IMR-90 (cell line): ENCODE data around the gene SP8. TPM values are rescaled to one million over a fixed set of nuclear protein-coding genes. Genes with fewer than 3 reads are reported as not detected.

Experiments used
- ATAC-seq: fragments of 200-7000 bp; cut with Tn5 transposase; 2 replicates; pipeline ENCODE4 v1.9.1; 2020; ENCODE audit warnings: low read depth, mild to moderate bottlenecking, moderate library complexity
- BruUV-seq: library from RNA; stranded (reverse); fragments of 400-500 nt; replicated peaks from 2 replicates; lab custom pipeline; 2021; lab: Mats Ljungman, UMichigan
- CTCF ChIA-PET: fragments of 300-600 bp; formaldehyde crosslinking; extraction: SDS; loops from one replicate; lab custom pipeline; 2021; ENCODE audit warnings: antibody characterized with exemption; lab: Yijun Ruan, JAX
- POLR2A ChIA-PET: fragments of 300-600 bp; sonication (Branson Sonifier 250); formaldehyde crosslinking; loops from one replicate; lab custom pipeline; 2022; ENCODE audit warnings: antibody characterized with exemption; ENCODE audit not compliant: unreplicated experiment; lab: Charles Lee
- DNase-seq: peaks from one replicate; pipeline ENCODE4 v3.0.0; 2013
- H2AFZ ChIP-seq: replicated peaks from 2 replicates; pipeline ENCODE3; 2013; ENCODE audit warnings: low read length, mild to moderate bottlenecking; ENCODE audit not compliant: poor library complexity
- H2AK5ac ChIP-seq: 2 replicates; pipeline ENCODE4 v1.6.1; 2013; ENCODE audit warnings: low read depth, low read length, inconsistent platforms
- H2AK9ac ChIP-seq: replicated peaks from 2 replicates; pipeline ENCODE3; 2013; ENCODE audit warnings: mild to moderate bottlenecking, low read depth, low read length, moderate library complexity; ENCODE audit not compliant: poor library complexity
- H2BK120ac ChIP-seq: 2 replicates; pipeline ENCODE4 v1.6.1; 2013; ENCODE audit warnings: low read depth, low read length, inconsistent platforms
- H2BK15ac ChIP-seq: 3 replicates; pipeline ENCODE4 v1.6.1; 2013; ENCODE audit warnings: low read depth, low read length, inconsistent platforms
- H2BK20ac ChIP-seq: 2 replicates; pipeline ENCODE4 v1.6.1; 2013; ENCODE audit warnings: low read depth, mild to moderate bottlenecking, inconsistent platforms, low read length, moderate library complexity
- H2BK5ac ChIP-seq: 2 replicates; pipeline ENCODE4 v1.6.1; 2013; ENCODE audit warnings: mild to moderate bottlenecking, low read depth, low read length, inconsistent platforms; ENCODE audit not compliant: poor library complexity, severe bottlenecking
- H3K14ac ChIP-seq: replicated peaks from 2 replicates; pipeline ENCODE4 v1.6.1; 2013; ENCODE audit warnings: low read depth, low read length, inconsistent platforms
- H3K18ac ChIP-seq: 2 replicates; pipeline ENCODE4 v1.6.1; 2013; ENCODE audit warnings: low read depth, low read length, control low read depth
- H3K23ac ChIP-seq: 2 replicates; pipeline ENCODE4 v1.6.1; 2013; ENCODE audit warnings: low read depth, low read length, inconsistent platforms
- H3K27ac ChIP-seq: 2 replicates; pipeline ENCODE4 v1.5.1; 2013; ENCODE audit warnings: mild to moderate bottlenecking, control low read depth, low read length; ENCODE audit not compliant: insufficient read depth
- H3K27me3 ChIP-seq: 2 replicates; pipeline ENCODE4 v1.6.1; 2013; ENCODE audit warnings: low read length; ENCODE audit not compliant: control insufficient read depth, insufficient read depth
- H3K36me3 ChIP-seq: 2 replicates; pipeline ENCODE4 v1.6.1; 2013; ENCODE audit warnings: low read length, mixed read lengths; ENCODE audit not compliant: control insufficient read depth, insufficient read depth
- H3K4ac ChIP-seq: 2 replicates; pipeline ENCODE4 v1.6.1; 2013; ENCODE audit warnings: low read depth, low read length, inconsistent platforms
- H3K4me1 ChIP-seq: 2 replicates; pipeline ENCODE4 v1.6.1; 2013; ENCODE audit warnings: low read length, mixed read lengths; ENCODE audit not compliant: control insufficient read depth, insufficient read depth
- H3K4me2 ChIP-seq: 2 replicates; pipeline ENCODE4 v1.6.1; 2013; ENCODE audit warnings: low read depth, mild to moderate bottlenecking, control low read depth, low read length, moderate library complexity
- H3K4me3 ChIP-seq: 2 replicates; pipeline ENCODE4 v1.5.1; 2013; ENCODE audit warnings: low read depth, mild to moderate bottlenecking, control low read depth, low read length, moderate library complexity; ENCODE audit not compliant: insufficient read depth
- H3K56ac ChIP-seq: 2 replicates; pipeline ENCODE4 v1.6.1; 2013; ENCODE audit warnings: low read length, inconsistent platforms; ENCODE audit not compliant: insufficient read depth; ENCODE audit errors: extremely low read depth
- H3K79me1 ChIP-seq, 2 experiments: 2 replicates each; pipeline ENCODE4 v1.6.1; 2013; ENCODE audit warnings: low read length in 2 of 2, inconsistent platforms in 1 of 2, low read depth in 1 of 2
- H3K9ac ChIP-seq: 2 replicates; pipeline ENCODE4 v1.6.1; 2013; ENCODE audit warnings: low read depth, low read length, control low read depth
- H3K9me1 ChIP-seq: 2 replicates; pipeline ENCODE4 v1.6.1; 2013; ENCODE audit warnings: low read length, inconsistent platforms; ENCODE audit not compliant: insufficient read depth
- H3K9me3 ChIP-seq: 2 replicates; pipeline ENCODE4 v1.6.1; 2013; ENCODE audit warnings: low read length; ENCODE audit not compliant: control insufficient read depth, insufficient read depth
- H4K20me1 ChIP-seq: 2 replicates; pipeline ENCODE4 v1.6.1; 2013; ENCODE audit warnings: low read length, inconsistent platforms; ENCODE audit not compliant: insufficient read depth
- H4K5ac ChIP-seq: 2 replicates; pipeline ENCODE4 v1.6.1; 2013; ENCODE audit warnings: mild to moderate bottlenecking, low read depth, low read length, control low read depth
- H4K8ac ChIP-seq, 2 experiments: 2 replicates each; pipeline ENCODE4 v1.6.1; 2013; ENCODE audit warnings: low read depth in 2 of 2, low read length in 2 of 2, control low read depth in 1 of 2, inconsistent platforms in 1 of 2
- H4K91ac ChIP-seq: 2 replicates; pipeline ENCODE4 v1.6.1; 2013; ENCODE audit warnings: low read depth, low read length, inconsistent platforms; ENCODE audit not compliant: insufficient read depth
- CHD1 ChIP-seq: IDR thresholded peaks from 2 replicates; pipeline ENCODE4 v1.6.1; 2012; ENCODE audit warnings: low read depth, low read length, improper control_type of control experiment
- FOS ChIP-seq: fragments of 150-350 bp; IDR thresholded peaks from 2 replicates; pipeline ENCODE4 v1.6.1; 2016; ENCODE audit warnings: low read depth, low read length
- MXI1 ChIP-seq: IDR thresholded peaks from 2 replicates; pipeline ENCODE4 v1.6.1; 2012; ENCODE audit warnings: low read depth, mild to moderate bottlenecking, low read length, moderate library complexity, borderline replicate concordance
- NFE2L2 ChIP-seq: fragments of 150-350 bp; IDR thresholded peaks from 2 replicates; pipeline ENCODE4 v1.6.1; 2016; ENCODE audit warnings: low read depth, mild to moderate bottlenecking, low read length
- POLR2A ChIP-seq: IDR thresholded peaks from 2 replicates; pipeline ENCODE4 v1.6.1; 2012; ENCODE audit warnings: mild to moderate bottlenecking, low read depth, low read length
- RAD21 ChIP-seq: IDR thresholded peaks from 2 replicates; pipeline ENCODE4 v1.6.1; 2012; ENCODE audit warnings: low read length, improper control_type of control experiment
- RCOR1 ChIP-seq: IDR thresholded peaks from 2 replicates; pipeline ENCODE4 v1.6.1; 2012; ENCODE audit warnings: mild to moderate bottlenecking, low read length, improper control_type of control experiment; ENCODE audit not compliant: insufficient replicate concordance
- RFX5 ChIP-seq: IDR thresholded peaks from 2 replicates; pipeline ENCODE4 v1.8.0; 2012; ENCODE audit warnings: low read depth, mild to moderate bottlenecking, low read length, moderate library complexity
- SMC3 ChIP-seq: fragments of 150-350 bp; IDR thresholded peaks from 2 replicates; pipeline ENCODE4 v1.6.1; 2016; ENCODE audit warnings: low read depth, mild to moderate bottlenecking, antibody characterized with exemption, low read length, moderate library complexity
- WGBS, 2 experiments: methylation state at CpG; one replicate each; pipeline versions ENCODE4 v1.1.5 to v1.1.7; 2013; ENCODE audit warnings: missing lambda C conversion rate in 2 of 2; ENCODE audit not compliant: insufficient read length in 1 of 2; ENCODE audit errors: extremely low coverage in 2 of 2; 5-methylcytosine and 5-hydroxymethylcytosine counted together
- dilution Hi-C: fragments of 300-500 bp; cut with HindIII; formaldehyde crosslinking; loops from one replicate; pipeline ENCODE4 v1.14.3; 2018; ENCODE audit warnings: low sequenced_read_pairs; ENCODE audit not compliant: unreplicated experiment
- in situ Hi-C: fragments of 300-500 bp; cut with MboI; formaldehyde crosslinking; loops from 3 replicates; pipeline ENCODE4 v1.14.3; 2019; ENCODE audit warnings: low sequenced_read_pairs, inconsistent platforms, mixed read lengths
- intact Hi-C: fragments of 100-400 bp; cut with micrococcal nuclease; formaldehyde crosslinking; loops from 2 replicates; pipeline ENCODE4 v1.10.0; 2022
- polyA plus RNA-seq, 3 experiments: library from polyadenylated mRNA; depleted of rRNA; stranded (reverse); fragments of >200 nt; gene quantifications; 2 replicates each; pipeline ENCODE4 v1.2.3, GENCODE V29; 2012; ENCODE audit warnings: low replicate concordance in 1 of 3
- total RNA-seq: library from RNA; depleted of rRNA; stranded (reverse); fragments of >200 nt; gene quantifications from 2 replicates; pipeline ENCODE4 v1.2.3, GENCODE V29; 2012
- TF ChIP-seq, protein P1 (sequence below): fragments of 150-350 bp; IDR thresholded peaks from 2 replicates; pipeline ENCODE4 v1.6.1; 2017; ENCODE audit warnings: mild to moderate bottlenecking, antibody characterized with exemption, low read length, low read depth
- TF ChIP-seq, protein P2 (sequence below): conservative IDR thresholded peaks from 2 replicates; pipeline ENCODE4 v1.5.1; 2012; ENCODE audit warnings: mild to moderate bottlenecking, low read depth, low read length, improper control_type of control experiment

SP8 gene
- total and polyA plus RNA-seq, 2 of the 4 experiments (the other 2 are of a cell fraction) = not detected

DNA sequence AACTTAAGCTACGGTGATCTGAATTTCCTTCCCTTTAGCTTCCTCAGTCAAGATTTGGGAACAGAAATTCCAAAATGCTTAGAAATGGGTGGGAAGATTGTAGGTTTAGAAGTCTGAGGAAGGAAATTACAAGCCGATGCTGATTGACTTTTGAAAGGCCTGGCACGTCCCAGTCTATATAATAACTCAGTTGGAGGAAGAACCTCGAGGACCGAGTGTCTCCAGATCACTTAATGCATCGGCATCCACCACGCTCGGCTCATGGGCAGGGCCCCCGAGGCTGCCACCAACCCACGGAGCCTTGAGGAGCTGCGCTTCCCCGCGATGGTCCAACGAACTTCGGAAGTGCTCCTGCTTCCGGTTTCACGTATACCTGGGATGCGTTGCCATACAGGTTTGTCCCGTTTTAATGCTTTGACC is 10.4 kb upstream of the SP8 start:
- Histone ChIP-seq H3K4me3 (no peak overlapping the region), H3K9me3 (0 out of 2 replicates have a peak, but pooled peaks cover 2% of the 10 kb centered on the region), H4K8ac (no peak overlapping the region), H3K4me1 (peaks cover 4% of the 10 kb centered on the region; the same call in 1 of the 2 replicates), H3K9me1 (no peaks in the 10 kb centered on the region), H3K4me2 (peak overlapping the region; percentile 81), H3K4ac (no peak overlapping the region), H4K91ac (no peak overlapping the region), H3K27me3 (peaks cover 50% of the 10 kb centered on the region), H3K56ac (no peak overlapping the region), H4K20me1 (no peaks in the 10 kb centered on the region), H2BK120ac (no peak overlapping the region), H3K79me1 (no peaks in the 10 kb centered on the region), H4K5ac (no peak overlapping the region), H2AK5ac (no peak overlapping the region), H3K36me3 (no peaks in the 10 kb centered on the region), H2BK15ac (no peak overlapping the region), H3K18ac (no peak overlapping the region), H2BK20ac (no peak overlapping the region), H3K27ac (no peak overlapping the region), H2AK9ac (no peak overlapping the region), H3K23ac (no peak overlapping the region), H3K9ac (no peak overlapping the region), H2BK5ac (no peak overlapping the region), H2AFZ (peak overlapping the region; percentile 89), H3K14ac (no peak overlapping the region)
- in situ Hi-C loops = no loop called here
- dilution Hi-C loops = no loop called here
- no peak for ATAC-seq
- ChIA-PET POLR2A (no interaction called here), CTCF (no interaction called here)
- DNase-seq = no peak
- TF ChIP-seq RCOR1 (no peak), RAD21 (no peak), FOS (no peak), POLR2A (no peak), MXI1 (no peak), NFE2L2 (no peak), SMC3 (no peak), RFX5 (no peak), CHD1 (no peak)
- TF ChIP-seq, protein P1, sequence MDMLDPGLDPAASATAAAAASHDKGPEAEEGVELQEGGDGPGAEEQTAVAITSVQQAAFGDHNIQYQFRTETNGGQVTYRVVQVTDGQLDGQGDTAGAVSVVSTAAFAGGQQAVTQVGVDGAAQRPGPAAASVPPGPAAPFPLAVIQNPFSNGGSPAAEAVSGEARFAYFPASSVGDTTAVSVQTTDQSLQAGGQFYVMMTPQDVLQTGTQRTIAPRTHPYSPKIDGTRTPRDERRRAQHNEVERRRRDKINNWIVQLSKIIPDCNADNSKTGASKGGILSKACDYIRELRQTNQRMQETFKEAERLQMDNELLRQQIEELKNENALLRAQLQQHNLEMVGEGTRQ = no peak
- TF ChIP-seq, protein P2, sequence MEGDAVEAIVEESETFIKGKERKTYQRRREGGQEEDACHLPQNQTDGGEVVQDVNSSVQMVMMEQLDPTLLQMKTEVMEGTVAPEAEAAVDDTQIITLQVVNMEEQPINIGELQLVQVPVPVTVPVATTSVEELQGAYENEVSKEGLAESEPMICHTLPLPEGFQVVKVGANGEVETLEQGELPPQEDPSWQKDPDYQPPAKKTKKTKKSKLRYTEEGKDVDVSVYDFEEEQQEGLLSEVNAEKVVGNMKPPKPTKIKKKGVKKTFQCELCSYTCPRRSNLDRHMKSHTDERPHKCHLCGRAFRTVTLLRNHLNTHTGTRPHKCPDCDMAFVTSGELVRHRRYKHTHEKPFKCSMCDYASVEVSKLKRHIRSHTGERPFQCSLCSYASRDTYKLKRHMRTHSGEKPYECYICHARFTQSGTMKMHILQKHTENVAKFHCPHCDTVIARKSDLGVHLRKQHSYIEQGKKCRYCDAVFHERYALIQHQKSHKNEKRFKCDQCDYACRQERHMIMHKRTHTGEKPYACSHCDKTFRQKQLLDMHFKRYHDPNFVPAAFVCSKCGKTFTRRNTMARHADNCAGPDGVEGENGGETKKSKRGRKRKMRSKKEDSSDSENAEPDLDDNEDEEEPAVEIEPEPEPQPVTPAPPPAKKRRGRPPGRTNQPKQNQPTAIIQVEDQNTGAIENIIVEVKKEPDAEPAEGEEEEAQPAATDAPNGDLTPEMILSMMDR = no peak
- BruUV-seq = no TSS peak
- 0% methylated on average over 2 of the region's 19 CpGs; no CpG with 5 or more reads in 1 of the 2 experiments for WGBS, 2 experiments
- intact Hi-C loops = no loop called here
